Smooth muscle cell (in vitro differentiated cells): ENCODE results near the gene SYCP3. TPM values are rescaled to one million over a fixed set of nuclear protein-coding genes. Genes with fewer than 3 reads are reported as not detected.

Experiments
- DNase-seq: peaks from one replicate; lab custom pipeline; 2025; ENCODE audit not compliant: unreplicated experiment; lab: John Stamatoyannopoulos, UW
- H2AFZ ChIP-seq: fragments of 200-600 bp; sonication (generic); 2 replicates; pipeline ENCODE4 v1.6.0; 2016; ENCODE audit warnings: antibody characterized with exemption, low read depth, mild to moderate bottlenecking
- H3F3A ChIP-seq: fragments of 200-600 bp; sonication (generic); 2 replicates; pipeline ENCODE4 v1.6.0; 2017; ENCODE audit warnings: antibody characterized with exemption, low read depth
- H3K27ac ChIP-seq: fragments of 200-600 bp; sonication (generic); 2 replicates; pipeline ENCODE4 v1.5.1; 2016; ENCODE audit warnings: low read depth, mild to moderate bottlenecking
- H3K27me3 ChIP-seq: fragments of 200-600 bp; sonication (generic); 2 replicates; pipeline ENCODE4 v1.6.1; 2016; ENCODE audit warnings: low read depth, mild to moderate bottlenecking
- H3K36me3 ChIP-seq: fragments of 200-600 bp; sonication (generic); 2 replicates; pipeline ENCODE4 v1.5.1; 2016; ENCODE audit warnings: low read depth
- H3K4me1 ChIP-seq: fragments of 200-600 bp; sonication (generic); 2 replicates; pipeline ENCODE4 v1.5.1; 2016; ENCODE audit warnings: low read depth
- H3K4me2 ChIP-seq: fragments of 200-600 bp; sonication (generic); 2 replicates; pipeline ENCODE4 v1.6.0; 2016; ENCODE audit warnings: mild to moderate bottlenecking
- H3K4me3 ChIP-seq: fragments of 200-600 bp; sonication (generic); 2 replicates; pipeline ENCODE4 v1.5.1; 2016; ENCODE audit warnings: mild to moderate bottlenecking
- H3K79me2 ChIP-seq: fragments of 200-600 bp; sonication (generic); 2 replicates; pipeline ENCODE4 v1.6.0; 2016; ENCODE audit warnings: low read depth, mild to moderate bottlenecking
- H3K9ac ChIP-seq: fragments of 200-600 bp; sonication (generic); 2 replicates; pipeline ENCODE4 v1.6.0; 2016; ENCODE audit warnings: low read depth
- H3K9me3 ChIP-seq: fragments of 200-600 bp; sonication (generic); replicated peaks from 2 replicates; pipeline ENCODE4 v1.5.1; 2016; ENCODE audit warnings: low read depth
- H4K20me1 ChIP-seq: fragments of 200-600 bp; sonication (generic); 2 replicates; pipeline ENCODE4 v1.6.0; 2016; ENCODE audit warnings: low read depth
- WGBS: methylation state at CpG from one replicate; pipeline ENCODE4 v1.1.7; 2016; ENCODE audit warnings: low lambda C conversion rate; 5-methylcytosine and 5-hydroxymethylcytosine counted together
- polyA plus RNA-seq: library from polyadenylated mRNA; unstranded; fragments of >200 nt; fragmentation: Nextera tagmentation; extraction: Ambion mirVana; gene quantifications from 2 replicates; pipeline ENCODE4 v1.2.1, GENCODE V29; 2016
- total RNA-seq: library from RNA; depleted of rRNA; stranded (reverse); fragments of >200 nt; gene quantifications from 2 replicates; pipeline ENCODE4 v1.2.3, GENCODE V29; 2014
- TF ChIP-seq, protein P1 (sequence below): fragments of 200-600 bp; sonication (generic); IDR thresholded peaks from 2 replicates; pipeline ENCODE4 v1.5.1; 2017; ENCODE audit warnings: borderline replicate concordance, mild to moderate bottlenecking, antibody characterized with exemption; ENCODE audit not compliant: insufficient read depth, poor library complexity, severe bottlenecking

Gene SYCP3
- total and polyA plus RNA-seq, 2 experiments from 2014 or later: 1.1 to 3.6 TPM

DNA sequence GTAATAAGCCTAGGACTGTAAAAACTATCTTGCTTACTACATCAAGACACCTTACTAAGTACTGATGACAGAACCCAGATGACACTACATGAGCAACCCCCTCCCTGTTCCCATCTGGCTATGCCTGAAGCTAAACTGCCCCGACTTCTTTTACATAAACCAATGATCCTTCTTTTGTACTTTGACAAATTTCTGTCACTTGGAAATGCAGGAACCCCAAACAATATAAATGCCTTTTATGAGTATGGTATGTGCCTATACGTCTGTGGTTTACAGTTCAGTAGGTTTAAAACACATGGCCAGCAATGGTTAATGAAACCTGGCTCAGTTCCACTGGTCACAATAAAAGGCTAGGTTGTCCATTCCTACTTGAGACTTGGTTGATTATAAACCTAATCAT, 6.1 kb downstream of the SYCP3 start:
- H3K27me3 ChIP-seq: no peaks in the 10 kb centered on the region
- no peak overlapping the region for H2AFZ ChIP-seq
- no peaks in the 10 kb centered on the region for H4K20me1 ChIP-seq
- no peaks in the 10 kb centered on the region for H3K36me3 ChIP-seq
- no peaks in the 10 kb centered on the region for H3K79me2 ChIP-seq
- DNase-seq: no peak
- H3K9ac ChIP-seq: no peak overlapping the region
- no peak overlapping the region for H3K4me2 ChIP-seq
- H3F3A ChIP-seq: no peaks in the 10 kb centered on the region
- 44% methylated on average over 2 of the region's 2 CpGs for WGBS
- H3K4me1 ChIP-seq: no peaks in the 10 kb centered on the region
- H3K9me3 ChIP-seq: no peaks in the 10 kb centered on the region
- no peak overlapping the region for H3K27ac ChIP-seq
- H3K4me3 ChIP-seq: no peak overlapping the region
- TF ChIP-seq, protein P1, sequence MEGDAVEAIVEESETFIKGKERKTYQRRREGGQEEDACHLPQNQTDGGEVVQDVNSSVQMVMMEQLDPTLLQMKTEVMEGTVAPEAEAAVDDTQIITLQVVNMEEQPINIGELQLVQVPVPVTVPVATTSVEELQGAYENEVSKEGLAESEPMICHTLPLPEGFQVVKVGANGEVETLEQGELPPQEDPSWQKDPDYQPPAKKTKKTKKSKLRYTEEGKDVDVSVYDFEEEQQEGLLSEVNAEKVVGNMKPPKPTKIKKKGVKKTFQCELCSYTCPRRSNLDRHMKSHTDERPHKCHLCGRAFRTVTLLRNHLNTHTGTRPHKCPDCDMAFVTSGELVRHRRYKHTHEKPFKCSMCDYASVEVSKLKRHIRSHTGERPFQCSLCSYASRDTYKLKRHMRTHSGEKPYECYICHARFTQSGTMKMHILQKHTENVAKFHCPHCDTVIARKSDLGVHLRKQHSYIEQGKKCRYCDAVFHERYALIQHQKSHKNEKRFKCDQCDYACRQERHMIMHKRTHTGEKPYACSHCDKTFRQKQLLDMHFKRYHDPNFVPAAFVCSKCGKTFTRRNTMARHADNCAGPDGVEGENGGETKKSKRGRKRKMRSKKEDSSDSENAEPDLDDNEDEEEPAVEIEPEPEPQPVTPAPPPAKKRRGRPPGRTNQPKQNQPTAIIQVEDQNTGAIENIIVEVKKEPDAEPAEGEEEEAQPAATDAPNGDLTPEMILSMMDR: no peak

DNA sequence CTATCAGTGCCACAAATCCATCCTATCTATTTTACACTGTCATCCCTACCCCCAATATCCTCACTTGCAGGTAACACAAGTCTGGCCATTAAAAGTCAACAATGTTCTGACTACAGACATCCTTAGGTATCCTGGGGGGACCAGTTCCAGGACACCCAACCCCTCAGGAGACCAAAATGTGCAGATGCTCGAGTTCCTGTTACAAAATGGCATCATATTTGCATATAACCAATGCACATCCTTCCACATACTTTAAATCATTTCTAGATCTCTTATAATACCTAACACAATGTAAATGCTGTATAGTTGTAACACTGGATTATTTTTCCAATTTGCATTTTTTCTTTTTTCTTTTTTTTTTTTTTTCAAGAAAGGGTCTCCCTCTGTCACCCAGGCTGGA, 6.9 kb downstream of the SYCP3 start:
- Histone ChIP-seq H3K9me3 (no peaks in the 10 kb centered on the region), H3F3A (no peaks in the 10 kb centered on the region), H2AFZ (no peak overlapping the region), H3K36me3 (no peaks in the 10 kb centered on the region), H3K79me2 (no peaks in the 10 kb centered on the region), H3K27me3 (no peaks in the 10 kb centered on the region), H3K9ac (no peak overlapping the region), H3K4me1 (no peaks in the 10 kb centered on the region), H3K4me2 (no peak overlapping the region), H3K27ac (no peak overlapping the region), H3K4me3 (no peak overlapping the region), H4K20me1 (no peaks in the 10 kb centered on the region)
- 100% methylated on average over 1 of the region's 1 CpG for WGBS
- no peak for DNase-seq
- TF ChIP-seq, protein P1: no peak

DNA sequence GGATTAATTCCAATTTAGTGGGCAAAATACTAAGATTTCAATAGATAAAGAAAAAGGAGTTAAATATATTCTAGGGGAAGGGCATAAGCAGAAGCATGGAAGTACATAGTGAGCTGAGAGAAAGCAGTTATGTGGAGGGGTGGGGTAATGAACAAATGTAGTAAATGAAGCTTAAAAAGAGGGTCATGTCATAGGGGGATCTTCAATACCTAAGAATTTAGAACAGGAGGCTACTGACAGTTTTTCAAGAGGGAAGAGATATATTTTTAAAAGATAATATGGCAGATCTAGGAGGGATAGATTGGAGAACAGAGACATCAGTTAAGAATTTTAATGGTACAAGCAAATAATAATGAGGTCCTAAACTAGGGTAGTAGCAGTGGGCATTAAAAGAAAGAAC, 9.4 kb downstream of the SYCP3 start:
- Histone ChIP-seq H3K9ac (no peak overlapping the region), H3K4me2 (no peak overlapping the region), H3K27ac (no peak overlapping the region), H3K79me2 (no peaks in the 10 kb centered on the region), H3K36me3 (no peaks in the 10 kb centered on the region), H3K4me3 (no peak overlapping the region), H3K9me3 (no peaks in the 10 kb centered on the region), H3F3A (no peaks in the 10 kb centered on the region), H3K4me1 (no peaks in the 10 kb centered on the region), H3K27me3 (no peaks in the 10 kb centered on the region), H4K20me1 (no peaks in the 10 kb centered on the region), H2AFZ (no peak overlapping the region)
- DNase-seq: no peak
- TF ChIP-seq, protein P1: no peak

DNA sequence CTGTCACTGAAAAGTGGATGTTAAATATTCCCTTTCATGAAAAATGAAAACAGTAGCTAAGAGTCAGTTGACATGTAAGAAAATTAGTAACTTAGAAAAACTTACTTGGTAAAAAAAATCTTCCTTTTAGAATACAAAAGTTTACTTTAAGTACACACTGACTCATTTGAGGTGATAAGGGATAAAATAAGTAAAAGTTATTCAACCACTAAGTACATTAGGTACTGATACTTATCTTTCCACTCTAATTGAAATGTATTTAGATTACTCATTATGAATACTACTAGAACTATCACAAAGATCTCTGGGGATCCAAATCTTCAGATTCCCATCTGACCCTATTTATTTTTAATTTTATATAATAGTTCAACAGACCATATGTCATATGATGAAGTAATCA, 12.2 kb downstream of the SYCP3 start:
- Histone ChIP-seq H3F3A (no peaks in the 10 kb centered on the region), H3K79me2 (no peaks in the 10 kb centered on the region), H3K4me1 (no peaks in the 10 kb centered on the region), H3K4me2 (no peak overlapping the region), H3K9ac (no peak overlapping the region), H3K36me3 (no peaks in the 10 kb centered on the region), H3K27ac (no peak overlapping the region), H3K27me3 (no peaks in the 10 kb centered on the region), H4K20me1 (no peaks in the 10 kb centered on the region), H3K9me3 (no peaks in the 10 kb centered on the region), H2AFZ (no peak overlapping the region), H3K4me3 (no peak overlapping the region)
- TF ChIP-seq, protein P1: no peak
- DNase-seq: no peak
